HG03066 (cell line): Measurements from ENCODE around the gene LMBRD2.
A peak's percentile ranks its signal among the peaks of the same experiment; 100 is the strongest.
"Not testable (repeated sequence)": the region's sequence is repeated elsewhere in the genome, so short reads cannot be mapped to it uniquely, and the experiment has no call there.

ENCODE experiments used
- ATAC-seq: cut with Tn5 transposase; IDR thresholded peaks from one replicate; pipeline ENCODE4 v1.9.1; 2021; ENCODE audit warnings: low read depth; ENCODE audit not compliant: unreplicated experiment

LMBRD2 gene

GRCh38 chr5:36151434-36152323 is at the start of gene LMBRD2, which contains the start of gene SKP2:
Gene LMBRD2, minus strand, starts transcription at chr5:36151887. Its CDS starts 8,538 bp downstream, at chr5:36143349.
Gene SKP2, plus strand, starts transcription at chr5:36152111. Its CDS starts 152 bp downstream, at chr5:36152263.
- peak; percentile 97 for ATAC-seq

GRCh38 chr5:36200513-36200912 is 48.8 kb upstream of the LMBRD2 start:
- ATAC-seq, result no peak

GRCh38 chr5:36199620-36200019 is 47.9 kb upstream of the LMBRD2 start:
- ATAC-seq, result no peak

- ATAC-seq, result not testable (repeated sequence)
These were observed 47.1 kb upstream of the LMBRD2 start for GRCh38 chr5:36198783-36199182.

GRCh38 chr5:36198281-36198680 is 46.6 kb upstream of the LMBRD2 start:
- ATAC-seq, result no peak

GRCh38 chr5:36193746-36194145 is 42.1 kb upstream of the LMBRD2 start:
- no peak for ATAC-seq

- ATAC-seq, result not testable (repeated sequence)
These were observed 32.7 kb upstream of the LMBRD2 start for GRCh38 chr5:36184408-36184807.

- ATAC-seq, result no peak
These were observed 30.1 kb upstream of the LMBRD2 start for GRCh38 chr5:36181774-36182173.

- no peak for ATAC-seq
These were observed 29.1 kb upstream of the LMBRD2 start for GRCh38 chr5:36180556-36181350.

- ATAC-seq, result no peak
These were observed 28.3 kb upstream of the LMBRD2 start for GRCh38 chr5:36179950-36180349.

- ATAC-seq, result no peak
These were observed 26.8 kb upstream of the LMBRD2 start for GRCh38 chr5:36178524-36178890.

GRCh38 chr5:36177715-36178523 is 26.2 kb upstream of the LMBRD2 start:
- no peak for ATAC-seq

GRCh38 chr5:36177154-36177553 is 25.5 kb upstream of the LMBRD2 start:
- ATAC-seq, result peak; percentile 96

GRCh38 chr5:36175043-36175442 is 23.4 kb upstream of the LMBRD2 start:
- no peak for ATAC-seq

- no peak for ATAC-seq
These were observed 22.4 kb upstream of the LMBRD2 start for GRCh38 chr5:36174119-36174518.

GRCh38 chr5:36173426-36173825 is 21.7 kb upstream of the LMBRD2 start:
- no peak for ATAC-seq

GRCh38 chr5:36172599-36172998 is 20.9 kb upstream of the LMBRD2 start:
- no peak for ATAC-seq

- no peak for ATAC-seq
These were observed 19.2 kb upstream of the LMBRD2 start for GRCh38 chr5:36170832-36171424.

- ATAC-seq, result no peak
These were observed 17.1 kb upstream of the LMBRD2 start for GRCh38 chr5:36168737-36169136.

GRCh38 chr5:36164461-36164860 is 12.8 kb upstream of the LMBRD2 start:
- no peak for ATAC-seq
